ENCODE measurements around the gene PIAS4.

Gene PIAS4

GRCh38 chr19:4043966-4044715, 36.6 kb downstream of the PIAS4 start:
- Histone ChIP-seq H2AFZ (ENCODE audit: low read depth, low read length, severe bottlenecking) (no peak overlapping the region), H3K9ac (ENCODE audit: low read length) (no peak overlapping the region), H4K20me1 (ENCODE audit: low read depth, low read length) (0 out of 2 replicates have a peak, but pooled peaks cover 3% of the 10 kb centered on the region), H3K9me2 (replicated peaks; ENCODE audit: insufficient read depth, low read length) (no peaks in the 10 kb centered on the region), H3F3A (ENCODE audit: insufficient read depth) (peaks cover 13% of the 10 kb centered on the region; the same call in 1 of the 2 replicates), H3K79me2 (ENCODE audit: insufficient read depth, low read length) (peaks cover 38% of the 10 kb centered on the region), H3K4me2 (ENCODE audit: low read depth, low read length, poor library complexity, severe bottlenecking) (no peak overlapping the region), H3K9me3 (ENCODE audit: insufficient read depth, low read length) (no peaks in the 10 kb centered on the region), H3K27ac (ENCODE audit: low read depth, low read length) (no peak overlapping the region), H3K27me3 (ENCODE audit: low read length) (no peaks in the 10 kb centered on the region), H3K4me3 (ENCODE audit: insufficient read depth, low read length, poor library complexity, severe bottlenecking) (no peak overlapping the region), H3K36me3 (ENCODE audit: low read length) (peaks cover 5% of the 10 kb centered on the region; the same call in 1 of the 2 replicates)
- no peak for TF ChIP-seq CTCF (IDR thresholded peaks at IDR 0.05; ENCODE audit: insufficient read depth, low read length, poor library complexity, severe bottlenecking)
- TF ChIP-seq EZH2phosphoT487 (conservative IDR thresholded peaks at IDR 0.05; ENCODE audit: low read length), result no peak

GRCh38 chr19:4044990-4045465, 37.5 kb downstream of the PIAS4 start:
- Histone ChIP-seq H3K27ac (ENCODE audit: low read depth, low read length) (no peak overlapping the region), H3K9me2 (replicated peaks; ENCODE audit: insufficient read depth, low read length) (no peaks in the 10 kb centered on the region), H3K79me2 (ENCODE audit: insufficient read depth, low read length) (peaks cover 47% of the 10 kb centered on the region), H4K20me1 (ENCODE audit: low read depth, low read length) (0 out of 2 replicates have a peak, but pooled peaks cover 3% of the 10 kb centered on the region), H3F3A (ENCODE audit: insufficient read depth) (0 out of 2 replicates have a peak, but pooled peaks cover 9% of the 10 kb centered on the region), H3K4me3 (ENCODE audit: insufficient read depth, low read length, poor library complexity, severe bottlenecking) (no peak overlapping the region), H2AFZ (ENCODE audit: low read depth, low read length, severe bottlenecking) (no peak overlapping the region), H3K36me3 (ENCODE audit: low read length) (peaks cover 5% of the 10 kb centered on the region; the same call in 1 of the 2 replicates), H3K9me3 (ENCODE audit: insufficient read depth, low read length) (no peaks in the 10 kb centered on the region), H3K9ac (ENCODE audit: low read length) (no peak overlapping the region), H3K27me3 (ENCODE audit: low read length) (no peaks in the 10 kb centered on the region), H3K4me2 (ENCODE audit: low read depth, low read length, poor library complexity, severe bottlenecking) (no peak overlapping the region)
- TF ChIP-seq EZH2phosphoT487 (conservative IDR thresholded peaks at IDR 0.05; ENCODE audit: low read length) (no peak), CTCF (IDR thresholded peaks at IDR 0.05; ENCODE audit: insufficient read depth, low read length, poor library complexity, severe bottlenecking) (no peak)

GRCh38 chr19:4045597-4046361, 38.2 kb downstream of the PIAS4 start:
- H3K79me2 ChIP-seq (ENCODE audit: insufficient read depth, low read length), result peaks cover 53% of the 10 kb centered on the region
- H3K4me3 ChIP-seq (ENCODE audit: insufficient read depth, low read length, poor library complexity, severe bottlenecking), result no peak overlapping the region
- no peak overlapping the region for H3K9ac ChIP-seq (ENCODE audit: low read length)
- H3K36me3 ChIP-seq (ENCODE audit: low read length), result peaks cover 5% of the 10 kb centered on the region; the same call in 1 of the 2 replicates
- no peak overlapping the region for H3K27ac ChIP-seq (ENCODE audit: low read depth, low read length)
- TF ChIP-seq CTCF (IDR thresholded peaks at IDR 0.05; ENCODE audit: insufficient read depth, low read length, poor library complexity, severe bottlenecking) (no peak), EZH2phosphoT487 (conservative IDR thresholded peaks at IDR 0.05; ENCODE audit: low read length) (no peak)
- H3F3A ChIP-seq (ENCODE audit: insufficient read depth), result 0 out of 2 replicates have a peak, but pooled peaks cover 9% of the 10 kb centered on the region
- H3K9me2 ChIP-seq (replicated peaks; ENCODE audit: insufficient read depth, low read length), result no peaks in the 10 kb centered on the region
- no peak overlapping the region for H2AFZ ChIP-seq (ENCODE audit: low read depth, low read length, severe bottlenecking)
- 0 out of 2 replicates have a peak, but pooled peaks cover 3% of the 10 kb centered on the region for H4K20me1 ChIP-seq (ENCODE audit: low read depth, low read length)
- no peaks in the 10 kb centered on the region for H3K27me3 ChIP-seq (ENCODE audit: low read length)
- H3K4me2 ChIP-seq (ENCODE audit: low read depth, low read length, poor library complexity, severe bottlenecking), result no peak overlapping the region
- H3K9me3 ChIP-seq (ENCODE audit: insufficient read depth, low read length), result no peaks in the 10 kb centered on the region

Measured in SU-DHL-6 (cell line).